SK-N-SH (cell line): ENCODE data around the gene CD300A. TPM values are rescaled to one million over a fixed set of nuclear protein-coding genes. Genes with fewer than 3 reads are reported as not detected.

Experiments used
- CTCF ChIA-PET: fragments of 300-600, 350-600 bp; formaldehyde crosslinking; extraction: SDS; loops from one replicate; lab custom pipeline; 2021; lab: Yijun Ruan, JAX
- POLR2A ChIA-PET: fragments of 350-600 bp; sonication (Branson Sonifier 250); formaldehyde crosslinking; extraction: SDS; loops from one replicate; lab custom pipeline; 2020; ENCODE audit warnings: antibody characterized with exemption, inconsistent platforms; lab: Yijun Ruan, JAX
- DNase-seq: peaks from one replicate; pipeline ENCODE4 v3.0.0; 2012
- H2AFZ ChIP-seq: fragments of 200-600 bp; sonication (generic); 2 replicates; pipeline ENCODE4 v1.8.1; 2016; ENCODE audit warnings: antibody characterized with exemption, mild to moderate bottlenecking, low read depth
- H3F3A ChIP-seq: fragments of 200-600 bp; sonication (generic); replicated peaks from 2 replicates; pipeline ENCODE3; 2016; ENCODE audit warnings: antibody characterized with exemption, mild to moderate bottlenecking; ENCODE audit not compliant: insufficient read depth
- H3K27ac ChIP-seq, 2 experiments: fragments of 200-500 bp in 1 of 2; fragments of 200-600 bp in 1 of 2; sonication (Bioruptor generic) in 1 of 2; sonication (generic), shearing (Covaris generic) in 1 of 2; 2 replicates each; pipeline versions ENCODE4 v1.5.1 to v1.6.1; 2014 to 2016; ENCODE audit warnings: low read depth in 2 of 2, inconsistent platforms in 1 of 2, low read length in 1 of 2, mild to moderate bottlenecking in 1 of 2, mixed read lengths in 1 of 2
- H3K27me3 ChIP-seq: fragments of 200-600 bp; sonication (generic), shearing (Covaris generic); 2 replicates; pipeline ENCODE4 v1.6.1; 2016; ENCODE audit warnings: mixed run types; ENCODE audit not compliant: insufficient read depth
- H3K36me3 ChIP-seq, 2 experiments: fragments of 200-500 bp in 1 of 2; fragments of 200-600 bp in 1 of 2; sonication (Bioruptor generic) in 1 of 2; sonication (generic) in 1 of 2; replicated peaks in 1 of 2; 2 replicates each; pipeline versions ENCODE3 to v1.5.1; 2014 to 2016; ENCODE audit warnings: low read length in 1 of 2, mild to moderate bottlenecking in 1 of 2; ENCODE audit not compliant: insufficient read depth in 2 of 2, control insufficient read depth in 1 of 2
- H3K4me1 ChIP-seq, 2 experiments: fragments of 200-500 bp in 1 of 2; fragments of 200-600 bp in 1 of 2; sonication (Bioruptor generic) in 1 of 2; sonication (generic), shearing (Covaris generic) in 1 of 2; 2 replicates each; pipeline versions ENCODE4 v1.5.1 to v1.6.1; 2014 to 2016; ENCODE audit warnings: low read depth in 1 of 2, low read length in 1 of 2, mixed run types in 1 of 2; ENCODE audit not compliant: insufficient read depth in 2 of 2, control insufficient read depth in 1 of 2
- H3K4me2 ChIP-seq: fragments of 200-600 bp; sonication (generic), shearing (Covaris generic); 2 replicates; pipeline ENCODE4 v1.6.1; 2017; ENCODE audit warnings: mixed run types
- H3K4me3 ChIP-seq, 2 experiments: fragments of 200-500 bp in 1 of 2; fragments of 200-600 bp in 1 of 2; sonication (Bioruptor generic) in 1 of 2; sonication (generic), shearing (Covaris generic) in 1 of 2; 2 replicates each; pipeline versions ENCODE4 v1.5.1 to v1.8.1; 2014 to 2016; ENCODE audit warnings: low read depth in 2 of 2, inconsistent platforms in 1 of 2, low read length in 1 of 2, mild to moderate bottlenecking in 1 of 2, mixed read lengths in 1 of 2, moderate library complexity in 1 of 2
- H3K79me2 ChIP-seq: fragments of 200-600 bp; sonication (generic); 2 replicates; pipeline ENCODE4 v1.8.1; 2017; ENCODE audit warnings: mild to moderate bottlenecking; ENCODE audit not compliant: insufficient read depth
- H3K9ac ChIP-seq: fragments of 200-600 bp; sonication (generic); 2 replicates; pipeline ENCODE4 v1.6.1; 2017; ENCODE audit warnings: mixed run types
- H3K9me2 ChIP-seq: fragments of 200-600 bp; sonication (generic); 2 replicates; pipeline ENCODE4 v1.6.1; 2017; ENCODE audit warnings: mixed run types
- H3K9me3 ChIP-seq: fragments of 200-600 bp; sonication (generic); 2 replicates; pipeline ENCODE4 v1.6.1; 2017; ENCODE audit warnings: mixed run types, mild to moderate bottlenecking, moderate library complexity
- H4K20me1 ChIP-seq: fragments of 200-600 bp; sonication (generic); 2 replicates; pipeline ENCODE4 v1.6.1; 2017; ENCODE audit warnings: mild to moderate bottlenecking, mixed run types; ENCODE audit not compliant: insufficient read depth
- FOSL2 ChIP-seq: IDR thresholded peaks from 2 replicates; pipeline ENCODE4 v1.4.0; 2012; ENCODE audit warnings: low read depth, mild to moderate bottlenecking, moderate library complexity, borderline replicate concordance
- GABPA ChIP-seq: IDR thresholded peaks from 2 replicates; pipeline ENCODE4 v1.4.0; 2012; ENCODE audit warnings: low read depth, mild to moderate bottlenecking
- GATA2 ChIP-seq: sonication (generic); formaldehyde crosslinking; IDR thresholded peaks from 2 replicates; pipeline ENCODE4 v1.5.0; 2020; ENCODE audit warnings: mild to moderate bottlenecking, missing genetic modification reagents
- JUND ChIP-seq: IDR thresholded peaks from 2 replicates; pipeline ENCODE4 v1.4.0; 2012
- NRF1 ChIP-seq: IDR thresholded peaks from 2 replicates; pipeline ENCODE4 v1.6.1; 2012; ENCODE audit warnings: low read depth, mild to moderate bottlenecking, low read length
- RAD21 ChIP-seq: IDR thresholded peaks from 2 replicates; pipeline ENCODE4 v1.6.1; 2012; ENCODE audit warnings: mild to moderate bottlenecking, low read length
- REST ChIP-seq: IDR thresholded peaks from 2 replicates; pipeline ENCODE4 v1.6.1; 2012; ENCODE audit warnings: mild to moderate bottlenecking, low read depth, low read length, moderate library complexity
- RXRA ChIP-seq: IDR thresholded peaks from 2 replicates; pipeline ENCODE4 v1.4.0; 2012; ENCODE audit warnings: low read depth, mild to moderate bottlenecking, borderline replicate concordance
- SMC3 ChIP-seq: IDR thresholded peaks from 2 replicates; pipeline ENCODE4 v1.6.1; 2012; ENCODE audit warnings: low read depth, low read length, improper control_type of control experiment
- TCF12 ChIP-seq: IDR thresholded peaks from 2 replicates; pipeline ENCODE4 v1.4.0; 2012
- TEAD4 ChIP-seq: IDR thresholded peaks from 2 replicates; pipeline ENCODE4 v1.4.0; 2012; ENCODE audit warnings: mild to moderate bottlenecking, borderline replicate concordance; ENCODE audit not compliant: insufficient read depth
- USF1 ChIP-seq: IDR thresholded peaks from 2 replicates; pipeline ENCODE4 v1.4.0; 2012; ENCODE audit warnings: low read depth, borderline replicate concordance
- ZBTB33 ChIP-seq: IDR thresholded peaks from 2 replicates; pipeline ENCODE4 v1.4.0; 2012; ENCODE audit warnings: low read depth, borderline replicate concordance
- WGBS: methylation state at CpG from one replicate; pipeline ENCODE4 v1.1.6; 2017; ENCODE audit warnings: low lambda C conversion rate; 5-methylcytosine and 5-hydroxymethylcytosine counted together
- polyA plus RNA-seq, 3 experiments: library from polyadenylated mRNA; depleted of rRNA; stranded (reverse); fragments of >200 nt; gene quantifications; 2 replicates each; pipeline ENCODE4 v1.2.3, GENCODE V29; 2012
- TF ChIP-seq, protein P1 (sequence below): IDR thresholded peaks from 2 replicates; pipeline ENCODE4; 2012
- TF ChIP-seq, protein P2 (sequence below): fragments of 150-350 bp; IDR thresholded peaks from 2 replicates; pipeline ENCODE4 v1.6.1; 2017; ENCODE audit warnings: antibody characterized with exemption, low read length, low read depth, borderline replicate concordance

The CD300A gene
- polyA plus RNA-seq, 1 of the 3 experiments (the other 2 are of a cell fraction): not detected

DNA sequence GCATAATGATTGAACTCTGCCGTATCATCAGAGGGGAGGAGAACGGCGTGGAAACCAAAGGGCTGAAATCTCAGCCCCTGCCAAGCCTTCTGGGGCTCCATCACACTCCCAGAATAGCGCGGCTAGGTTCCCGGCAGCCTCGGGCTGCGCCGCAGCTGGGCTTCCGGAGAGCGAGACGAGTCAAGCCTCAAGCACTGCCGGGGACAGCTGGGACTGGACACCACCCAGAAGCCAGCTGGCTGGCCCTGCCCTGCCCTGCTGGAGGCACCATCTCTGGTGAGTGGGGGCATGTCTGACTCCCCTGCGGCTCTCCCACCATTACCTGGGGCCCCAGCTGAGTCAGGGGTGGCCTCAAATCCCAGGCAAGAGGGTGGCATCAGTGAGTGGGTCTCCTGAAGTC lies 41.8 kb upstream of the CD300A start:
- no peaks in the 10 kb centered on the region for H3K4me1 ChIP-seq
- H3K9me3 ChIP-seq: 0 out of 2 replicates have a peak, but pooled peaks cover 3% of the 10 kb centered on the region
- H3K79me2 ChIP-seq: no peaks in the 10 kb centered on the region
- H3K27ac ChIP-seq: no peak overlapping the region
- ChIA-PET POLR2A (no interaction called here), CTCF (interaction anchor here (3.0 to 3.8 kb wide), 2 partner anchors 33 to 45 kb away, joined by 17 to 23 read pairs; no protein-coding TSS in a partner anchor)
- H3K9me2 ChIP-seq: no peaks in the 10 kb centered on the region
- no peaks in the 10 kb centered on the region for H4K20me1 ChIP-seq
- no peak overlapping the region for H3K4me3 ChIP-seq
- H2AFZ ChIP-seq: no peak overlapping the region
- WGBS: 48% methylated on average over 5 of the region's 14 CpGs
- H3K36me3 ChIP-seq: no peaks in the 10 kb centered on the region
- DNase-seq: peak; percentile 39
- no peak overlapping the region for H3K9ac ChIP-seq
- no peaks in the 10 kb centered on the region for H3F3A ChIP-seq
- TF ChIP-seq USF1 (no peak), SMC3 (no peak), REST (no peak)
- TF ChIP-seq, all 33 proteins: peak for 0
- H3K27me3 ChIP-seq: no peaks in the 10 kb centered on the region
- H3K4me2 ChIP-seq: no peak overlapping the region

DNA sequence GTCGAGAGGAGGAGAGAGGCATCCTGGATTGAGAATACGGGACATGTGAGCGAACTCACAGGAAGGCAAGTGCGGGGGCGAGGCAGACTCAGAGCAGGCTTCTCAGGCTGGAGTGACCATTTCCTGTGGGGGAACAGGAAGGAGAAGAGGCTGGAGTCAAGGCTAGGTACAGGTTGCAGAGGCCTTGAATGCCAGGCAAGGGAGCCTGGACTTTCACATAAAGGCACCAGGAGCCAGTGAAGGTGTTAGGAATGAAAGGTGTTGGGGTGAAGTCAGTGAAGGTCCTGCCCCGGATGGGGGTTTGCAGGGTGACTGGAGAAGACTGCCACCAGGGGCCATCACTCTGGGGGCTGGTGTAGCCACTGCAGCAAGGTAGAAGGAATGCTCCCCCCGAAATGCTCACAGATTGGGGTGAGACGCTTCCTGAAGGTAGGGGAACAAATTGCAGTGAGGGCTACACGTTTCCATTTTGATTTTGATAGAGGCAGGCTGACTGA lies 39.8 kb upstream of the CD300A start:
- Histone ChIP-seq H3F3A (no peaks in the 10 kb centered on the region), H3K27me3 (no peaks in the 10 kb centered on the region), H3K27ac (no peak overlapping the region), H3K4me3 (no peak overlapping the region), H4K20me1 (no peaks in the 10 kb centered on the region), H3K36me3 (no peaks in the 10 kb centered on the region), H2AFZ (no peak overlapping the region), H3K4me1 (peaks cover 0 to 6% of the 10 kb centered on the region in 2 experiments; a peak in 1 of 4 replicates), H3K9me3 (0 out of 2 replicates have a peak, but pooled peaks cover 3% of the 10 kb centered on the region), H3K4me2 (no peak overlapping the region), H3K9me2 (no peaks in the 10 kb centered on the region), H3K9ac (no peak overlapping the region), H3K79me2 (no peaks in the 10 kb centered on the region)
- ChIA-PET POLR2A (no interaction called here), CTCF (no interaction called here)
- TF ChIP-seq ZBTB33: no peak
- TF ChIP-seq NRF1: no peak
- TF ChIP-seq, protein P1, sequence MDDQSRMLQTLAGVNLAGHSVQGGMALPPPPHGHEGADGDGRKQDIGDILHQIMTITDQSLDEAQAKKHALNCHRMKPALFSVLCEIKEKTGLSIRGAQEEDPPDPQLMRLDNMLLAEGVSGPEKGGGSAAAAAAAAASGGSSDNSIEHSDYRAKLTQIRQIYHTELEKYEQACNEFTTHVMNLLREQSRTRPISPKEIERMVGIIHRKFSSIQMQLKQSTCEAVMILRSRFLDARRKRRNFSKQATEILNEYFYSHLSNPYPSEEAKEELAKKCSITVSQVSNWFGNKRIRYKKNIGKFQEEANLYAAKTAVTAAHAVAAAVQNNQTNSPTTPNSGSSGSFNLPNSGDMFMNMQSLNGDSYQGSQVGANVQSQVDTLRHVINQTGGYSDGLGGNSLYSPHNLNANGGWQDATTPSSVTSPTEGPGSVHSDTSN: no peak
- TF ChIP-seq, protein P2, sequence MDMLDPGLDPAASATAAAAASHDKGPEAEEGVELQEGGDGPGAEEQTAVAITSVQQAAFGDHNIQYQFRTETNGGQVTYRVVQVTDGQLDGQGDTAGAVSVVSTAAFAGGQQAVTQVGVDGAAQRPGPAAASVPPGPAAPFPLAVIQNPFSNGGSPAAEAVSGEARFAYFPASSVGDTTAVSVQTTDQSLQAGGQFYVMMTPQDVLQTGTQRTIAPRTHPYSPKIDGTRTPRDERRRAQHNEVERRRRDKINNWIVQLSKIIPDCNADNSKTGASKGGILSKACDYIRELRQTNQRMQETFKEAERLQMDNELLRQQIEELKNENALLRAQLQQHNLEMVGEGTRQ: no peak
- TF ChIP-seq RAD21: no peak
- no peak for TF ChIP-seq GABPA
- TF ChIP-seq JUND: no peak
- no peak for TF ChIP-seq TCF12
- no peak for TF ChIP-seq RXRA
- no peak for TF ChIP-seq FOSL2
- no peak for TF ChIP-seq GATA2 (CRISPR knock-in tag)
- TF ChIP-seq TEAD4: no peak
- 56% methylated on average over 9 of the region's 9 CpGs for WGBS
- DNase-seq: no peak
